Naive thymus-derived CD4-positive, alpha-beta T cell (primary cell): Measurements from ENCODE around the gene FCMR. TPM values are rescaled to one million over a fixed set of nuclear protein-coding genes. Genes with fewer than 3 reads are reported as not detected.
A peak's percentile ranks its signal among the peaks of the same experiment; 100 is the strongest.

ENCODE experiments used
- ATAC-seq: fragments of 150-1000 bp; cut with Tn5 transposase; 2 replicates; pipeline ENCODE4 v1.10.0; 2021; ENCODE audit warnings: mild to moderate bottlenecking, moderate library complexity
- CTCF ChIA-PET: fragments of 350-600 bp; sonication (Branson Sonifier 250); formaldehyde crosslinking; loops from one replicate; lab custom pipeline; 2021; ENCODE audit warnings: antibody characterized with exemption; lab: Charles Lee
- POLR2A ChIA-PET: fragments of 350-600 bp; sonication (Branson Sonifier 250); formaldehyde crosslinking; loops from one replicate; lab custom pipeline; 2021; ENCODE audit warnings: antibody characterized with exemption, inconsistent platforms; lab: Charles Lee
- DNase-seq, 9 donors: peaks; one replicate each; pipeline versions ENCODE4 v3.0.0 to v3.0.0-alpha.2; 2020 to 2022; ENCODE audit warnings: mixed read lengths in 1 of 9
- H3K27ac ChIP-seq: one replicate; pipeline ENCODE4 v1.7.0; 2013; ENCODE audit warnings: mild to moderate bottlenecking, low read depth, low read length, moderate library complexity
- H3K27me3 ChIP-seq, 2 donors: one replicate each; pipeline ENCODE4 v1.7.0; 2013; ENCODE audit warnings: low read length in 2 of 2, mild to moderate bottlenecking in 2 of 2, moderate library complexity in 2 of 2; ENCODE audit not compliant: control insufficient read depth in 2 of 2, insufficient read depth in 2 of 2
- H3K36me3 ChIP-seq, 3 experiments: 1 replicate in 2 of 3; 2 replicates in 1 of 3; pipeline ENCODE4 v1.7.0; 2013; ENCODE audit warnings: low read length in 3 of 3, mild to moderate bottlenecking in 3 of 3, moderate library complexity in 1 of 3; ENCODE audit not compliant: insufficient read depth in 3 of 3, control insufficient read depth in 2 of 3
- H3K4me1 ChIP-seq, 2 donors: one replicate each; pipeline ENCODE4 v1.7.0; 2013; ENCODE audit warnings: low read length in 2 of 2, mild to moderate bottlenecking in 2 of 2, moderate library complexity in 1 of 2; ENCODE audit not compliant: control insufficient read depth in 2 of 2, insufficient read depth in 2 of 2
- H3K4me3 ChIP-seq: 2 replicates; pipeline ENCODE4 v1.7.0; 2013; ENCODE audit warnings: mild to moderate bottlenecking, low read length
- H3K9me3 ChIP-seq, 3 experiments: 1 replicate in 2 of 3; 2 replicates in 1 of 3; pipeline ENCODE4 v1.7.0; 2013; ENCODE audit warnings: low read length in 3 of 3; ENCODE audit not compliant: control insufficient read depth in 2 of 3
- H3K27ac Mint-ChIP-seq, 9 donors: one replicate each; pipeline ENCODE4 v1.8.0; 2020 to 2022; ENCODE audit warnings: mixed read lengths in 9 of 9, mild to moderate bottlenecking in 8 of 9, moderate library complexity in 5 of 9, inconsistent platforms in 2 of 9
- H3K27me3 Mint-ChIP-seq, 5 donors: one replicate each; pipeline ENCODE4 v1.8.0; 2021 to 2022; ENCODE audit warnings: mixed read lengths in 5 of 5, mild to moderate bottlenecking in 1 of 5
- H3K36me3 Mint-ChIP-seq, 5 donors: one replicate each; pipeline ENCODE4 v1.8.0; 2020 to 2022; ENCODE audit warnings: mixed read lengths in 5 of 5, mild to moderate bottlenecking in 3 of 5, inconsistent platforms in 1 of 5
- H3K4me1 Mint-ChIP-seq, 7 donors: one replicate each; pipeline ENCODE4 v1.8.0; 2020 to 2022; ENCODE audit warnings: mixed read lengths in 7 of 7, mild to moderate bottlenecking in 3 of 7, inconsistent platforms in 1 of 7
- H3K4me3 Mint-ChIP-seq, 10 donors: one replicate each; pipeline ENCODE4 v1.8.0; 2020 to 2022; ENCODE audit warnings: mild to moderate bottlenecking in 10 of 10, mixed read lengths in 10 of 10, moderate library complexity in 6 of 10, inconsistent platforms in 2 of 10
- H3K9me3 Mint-ChIP-seq, 11 donors: one replicate each; pipeline ENCODE4 v1.8.0; 2020 to 2022; ENCODE audit warnings: mixed read lengths in 11 of 11, mild to moderate bottlenecking in 4 of 11, inconsistent platforms in 1 of 11, moderate library complexity in 1 of 11
- intact Hi-C, 2 donors: fragments of 100-400 bp; cut with micrococcal nuclease; formaldehyde crosslinking; loops; one replicate each; pipeline ENCODE4 v1.15.1; 2023
- polyA plus RNA-seq, 2 donors: library from polyadenylated mRNA; unstranded; fragments of 300-500 nt; fragmentation: Illumina TruSeq; gene quantifications; one replicate each; pipeline ENCODE4 v1.2.3, GENCODE V29; 2021
- total RNA-seq, 6 experiments: library from RNA in 5 of 6; stranded (reverse) in 5 of 6; gene quantifications; 1 replicate in 5 of 6; 2 replicates in 1 of 6; pipeline ENCODE4 v1.2.3 and lab custom pipeline; 2021 to 2026

The FCMR gene
- total and polyA plus RNA-seq, 7 experiments from 2014 or later, result 103 to 998 (median 803) TPM

DNA sequence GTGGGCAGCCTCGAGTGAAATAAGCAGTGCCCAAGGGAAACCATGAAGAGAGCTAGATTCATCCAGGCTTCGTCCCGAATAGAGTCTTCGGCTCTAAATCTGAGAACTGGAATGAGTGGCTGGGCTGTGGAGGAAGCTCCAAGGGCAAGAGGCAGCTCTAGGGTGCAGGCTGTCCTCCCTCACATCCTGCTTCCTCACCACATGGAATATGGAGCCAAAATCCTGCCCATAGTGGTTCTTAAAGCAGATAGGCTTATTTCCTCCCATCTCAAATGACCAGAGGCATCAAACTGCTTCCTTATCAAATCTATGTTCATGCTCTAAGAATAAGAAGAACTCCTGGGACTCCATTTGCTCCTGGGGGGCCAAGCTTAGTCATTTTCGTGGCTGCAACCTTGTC is 22.0 kb downstream of the FCMR start:
- intact Hi-C loops, result no loop called here
- H3K4me1 Mint-ChIP-seq, result peaks cover 31 to 98% (median 89%) of the 10 kb centered on the region in 7 donors

DNA sequence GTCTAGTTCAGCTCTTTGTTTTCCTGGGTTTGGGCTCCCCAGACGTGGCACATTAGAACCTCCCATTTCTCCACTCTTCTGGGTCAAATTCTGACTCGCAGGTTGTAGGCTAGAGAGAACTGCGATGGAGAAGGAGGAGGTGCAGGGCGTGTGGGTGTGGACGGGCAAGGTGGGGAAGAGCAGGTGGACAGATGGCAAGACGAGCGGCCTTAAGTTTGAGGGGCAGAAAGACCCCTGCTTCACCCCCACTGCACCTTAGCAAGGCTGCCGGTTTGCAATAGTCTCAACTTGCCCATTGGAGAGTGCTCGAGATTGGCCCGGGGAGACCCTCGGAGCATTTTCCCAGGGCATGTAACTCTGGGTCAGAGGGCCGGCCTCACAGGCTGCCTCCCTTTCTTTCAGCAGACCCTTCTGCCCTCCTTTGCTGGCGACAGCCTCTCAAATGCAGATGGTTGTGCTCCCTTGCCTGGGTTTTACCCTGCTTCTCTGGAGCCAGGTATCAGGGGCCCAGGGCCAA is 22.8 kb downstream of the FCMR start:
- ChIA-PET POLR2A (interaction anchor here (0.8 to 17.9 kb wide), 14 partner anchors 7 to 164 kb away, joined by 3 to 600 read pairs (median 4); partner anchors contain the start of gene FCMR), CTCF (interaction anchor here (1.1 kb wide), 1 partner anchor 34 kb away, joined by 4 read pairs; the partner anchor contains the start of gene IL20)
- peaks cover 0 to 16% (median 0%) of the 10 kb centered on the region in 3 experiments for H3K36me3 ChIP-seq
- ATAC-seq (no peak), DNase-seq (no peak)
- peak overlapping the region; percentile 6 for H3K27ac ChIP-seq
- Mint-ChIP-seq H3K36me3 (peaks cover 6 to 39% (median 21%) of the 10 kb centered on the region in 5 donors), H3K27me3 (no peaks in the 10 kb centered on the region), H3K9me3 (no peaks in the 10 kb centered on the region), H3K27ac (peak overlapping the region in 8 of 9 donors; percentile 72 to 95 (median 86)), H3K4me1 (peaks cover 30 to 95% (median 87%) of the 10 kb centered on the region in 7 donors), H3K4me3 (peak overlapping the region in 2 of 10 donors; percentile 11 to 17)
- H3K4me3 ChIP-seq, result no peak overlapping the region
- intact Hi-C loops, result no loop called here
- no peaks in the 10 kb centered on the region for H3K27me3 ChIP-seq
- H3K4me1 ChIP-seq, result peaks cover 0 to 41% of the 10 kb centered on the region in 2 donors
- H3K9me3 ChIP-seq, result no peaks in the 10 kb centered on the region

More for the DNA sequence above, 22.0 kb downstream of the FCMR start:
- Histone ChIP-seq H3K36me3 (peaks cover under 1 to 24% (median 4%) of the 10 kb centered on the region in 3 experiments), H3K27me3 (no peaks in the 10 kb centered on the region), H3K4me1 (peaks cover 0 to 47% of the 10 kb centered on the region in 2 donors), H3K9me3 (no peaks in the 10 kb centered on the region), H3K27ac (peak overlapping the region; percentile 40), H3K4me3 (no peak overlapping the region)
- ChIA-PET CTCF (interaction anchor here (1.1 kb wide), 1 partner anchor 34 kb away, joined by 4 read pairs; the partner anchor contains the start of gene IL20), POLR2A (interaction anchor here (0.8 to 17.9 kb wide), 21 partner anchors 7 to 195 kb away, joined by 3 to 600 read pairs (median 4); partner anchors contain the start of gene FCMR)
- peaks cover 0 to 7% (median 0%) of the 10 kb centered on the region in 11 donors for H3K9me3 Mint-ChIP-seq
- peak overlapping the region in 8 of 9 donors; percentile 32 to 98 (median 90) for H3K27ac Mint-ChIP-seq
- no peak for ATAC-seq
- no peaks in the 10 kb centered on the region for H3K27me3 Mint-ChIP-seq
- H3K4me3 Mint-ChIP-seq, result no peak overlapping the region
- peaks cover 13 to 42% (median 28%) of the 10 kb centered on the region in 5 donors for H3K36me3 Mint-ChIP-seq
- DNase-seq, result no peak

DNA sequence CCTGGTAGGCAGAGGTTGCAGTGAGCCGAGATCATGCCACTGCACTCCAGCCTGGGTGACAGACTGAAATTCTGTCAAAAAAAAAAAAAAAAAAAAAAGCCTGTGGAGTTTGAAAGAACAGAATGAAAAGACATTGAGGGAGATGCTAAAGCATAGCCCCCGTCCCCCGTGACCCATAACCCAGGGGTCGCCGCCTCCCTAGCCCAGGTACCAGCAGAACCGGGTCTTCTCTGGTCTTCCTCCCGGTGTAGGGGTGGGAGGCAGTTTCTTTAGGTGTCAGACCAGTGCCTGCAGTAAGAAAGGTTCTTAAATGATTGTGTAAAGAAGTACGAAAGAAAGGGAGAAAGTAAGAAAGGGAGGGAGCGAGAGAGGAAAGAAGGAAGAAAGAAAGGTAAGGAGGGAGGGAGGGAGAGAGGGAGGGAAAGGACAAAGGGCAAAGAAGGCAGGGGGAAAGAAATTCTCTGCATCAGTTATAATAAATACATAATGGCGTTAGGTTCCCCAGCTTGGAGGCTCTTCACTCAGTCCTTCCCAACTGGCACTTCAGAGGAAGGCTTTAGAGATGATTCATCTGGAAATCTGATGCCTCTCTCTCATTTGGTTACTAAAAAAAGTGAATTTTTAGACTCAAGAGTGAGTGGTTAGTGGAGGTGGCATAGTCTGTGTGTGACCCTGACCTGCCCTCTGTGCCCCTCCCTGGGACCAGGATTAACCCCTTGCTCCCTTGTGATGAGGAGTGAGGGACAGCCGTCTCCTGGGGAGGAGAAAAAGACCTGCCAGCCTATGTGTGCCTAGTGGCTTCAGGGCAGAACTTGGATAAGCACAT is 23.4 kb downstream of the FCMR start:
- Histone ChIP-seq H3K9me3 (no peaks in the 10 kb centered on the region), H3K36me3 (peaks cover 0 to 10% (median 0%) of the 10 kb centered on the region in 3 experiments), H3K4me1 (peaks cover 0 to 41% of the 10 kb centered on the region in 2 donors), H3K27me3 (no peaks in the 10 kb centered on the region), H3K27ac (peak overlapping the region; percentile 6), H3K4me3 (no peak overlapping the region)
- Mint-ChIP-seq H3K9me3 (no peaks in the 10 kb centered on the region), H3K4me3 (no peak overlapping the region), H3K27ac (peak overlapping the region in 8 of 9 donors; percentile 72 to 95 (median 78)), H3K27me3 (no peaks in the 10 kb centered on the region), H3K36me3 (peaks cover 0 to 36% (median 14%) of the 10 kb centered on the region in 5 donors), H3K4me1 (peaks cover 28 to 94% (median 85%) of the 10 kb centered on the region in 7 donors)
- DNase-seq (no peak), ATAC-seq (no peak)
- POLR2A ChIA-PET, result interaction anchor here (0.6 to 17.9 kb wide), 5 partner anchors 8 to 163 kb away, joined by 3 to 600 read pairs (median 5); partner anchors contain the start of gene FCMR
- intact Hi-C loops, result no loop called here
- CTCF ChIA-PET, result interaction anchor here (5.6 kb wide), 1 partner anchor 14 kb away, joined by 26 read pairs; no protein-coding TSS in a partner anchor

DNA sequence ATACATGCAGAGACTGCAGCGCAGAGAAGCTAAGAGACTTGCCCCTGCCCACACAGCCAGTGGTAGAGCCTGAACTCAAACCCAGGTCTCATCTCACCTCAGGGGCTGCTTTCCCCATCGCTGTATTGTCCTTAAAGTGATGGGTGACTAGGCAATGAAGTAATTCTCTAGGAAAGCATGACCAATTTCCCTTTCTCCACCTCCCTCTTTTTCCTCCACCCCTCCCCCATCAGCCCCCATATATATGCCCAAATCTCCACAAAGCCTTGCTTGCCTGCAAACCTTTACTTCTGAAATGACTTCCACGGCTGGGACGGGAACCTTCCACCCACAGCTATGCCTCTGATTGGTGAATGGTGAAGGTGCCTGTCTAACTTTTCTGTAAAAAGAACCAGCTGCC is 24.6 kb downstream of the FCMR start, which contains the start of gene IL24:
IL24 (plus strand) TSS at position 269 of the 400 bp plus-strand sequence. CDS start 390 bp downstream, outside the sequence.
- peak in 1 of 9 donors; percentile 63 for DNase-seq
- peak within 1 kb of the TSS in 3 of 10 donors; percentile 11 to 16 (median 16) for H3K4me3 Mint-ChIP-seq
- ChIA-PET POLR2A (interaction anchor here (0.5 to 17.9 kb wide), 5 partner anchors 10 to 162 kb away, joined by 3 to 600 read pairs (median 5); partner anchors contain the start of gene FCMR), CTCF (interaction anchor here (1.7 to 5.6 kb wide), 2 partner anchors 15 to 171 kb away, joined by 3 to 26 read pairs; no protein-coding TSS in a partner anchor)
- Histone ChIP-seq H3K4me3 (no peak within 1 kb of the TSS), H3K36me3 (peaks cover 0 to 3% (median 0%) of the 10 kb centered on the region in 3 experiments), H3K9me3 (no peaks in the 10 kb centered on the region), H3K4me1 (peaks cover 0 to 41% of the 10 kb centered on the region in 2 donors), H3K27me3 (no peaks in the 10 kb centered on the region), H3K27ac (no peak within 1 kb of the TSS)
- peak within 1 kb of the TSS; percentile 29 to 95 (median 73) for H3K27ac Mint-ChIP-seq
- H3K4me1 Mint-ChIP-seq, result peaks cover 27 to 87% (median 74%) of the 10 kb centered on the region in 7 donors
- H3K36me3 Mint-ChIP-seq, result peaks cover 0 to 31% (median 3%) of the 10 kb centered on the region in 5 donors
- no peaks in the 10 kb centered on the region for H3K9me3 Mint-ChIP-seq
- no peak for ATAC-seq
- intact Hi-C loops, result loop anchor here in 1 of 2 donors (1.0 kb wide), 1 partner anchor 9 kb away; no protein-coding TSS in a partner anchor
- no peaks in the 10 kb centered on the region for H3K27me3 Mint-ChIP-seq

DNA sequence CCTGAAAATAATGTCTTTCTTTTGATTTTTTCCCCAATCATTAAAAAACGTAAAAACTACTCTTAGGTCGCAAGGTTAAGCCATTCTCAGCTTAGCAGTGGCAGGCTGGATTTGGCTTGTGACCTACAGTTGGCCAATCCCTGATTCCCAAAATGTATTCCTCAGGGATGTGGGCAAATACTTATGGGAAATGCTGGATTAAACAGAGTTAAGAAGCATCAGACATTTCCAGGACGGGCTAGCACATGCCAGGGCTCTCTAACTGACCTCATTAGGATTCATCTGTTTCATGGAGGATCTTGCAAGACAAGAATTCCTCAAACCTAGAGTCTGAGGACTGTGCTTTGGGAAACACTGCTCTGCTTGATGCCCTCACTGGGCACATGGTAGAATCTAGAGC is 25.5 kb downstream of the FCMR start:
- Histone ChIP-seq H3K9me3 (no peaks in the 10 kb centered on the region), H3K4me3 (no peak overlapping the region), H3K27me3 (no peaks in the 10 kb centered on the region), H3K27ac (no peak overlapping the region), H3K4me1 (peaks cover under 1 to 39% of the 10 kb centered on the region in 2 donors), H3K36me3 (peaks cover 0 to 3% (median 0%) of the 10 kb centered on the region in 3 experiments)
- H3K27ac Mint-ChIP-seq, result peak overlapping the region in 4 of 9 donors; percentile 62 to 95 (median 77)
- H3K36me3 Mint-ChIP-seq, result peaks cover 0 to 29% (median 2%) of the 10 kb centered on the region in 5 donors
- H3K4me3 Mint-ChIP-seq, result no peak overlapping the region
- H3K4me1 Mint-ChIP-seq, result peaks cover 24 to 85% (median 73%) of the 10 kb centered on the region in 7 donors
- ChIA-PET POLR2A (interaction anchor here (0.6 to 17.9 kb wide), 7 partner anchors 8 to 433 kb away, joined by 3 to 600 read pairs (median 5); partner anchors contain the start of gene FCMR), CTCF (interaction anchor here (1.4 to 5.6 kb wide), 3 partner anchors 16 to 170 kb away, joined by 3 to 26 read pairs (median 4); no protein-coding TSS in a partner anchor)
- H3K9me3 Mint-ChIP-seq, result no peaks in the 10 kb centered on the region
- ATAC-seq, result no peak
- intact Hi-C loops, result no loop called here
- DNase-seq, result no peak
- no peaks in the 10 kb centered on the region for H3K27me3 Mint-ChIP-seq
